Neural cell (in vitro differentiated cells): ENCODE data around the gene SH3PXD2A. TPM values are rescaled to one million over a fixed set of nuclear protein-coding genes. Genes with fewer than 3 reads are reported as not detected.

Source experiments
- H2AFZ ChIP-seq: fragments of 200-600, 300-800 bp; sonication (generic), shearing (Covaris generic); 2 replicates; pipeline ENCODE4 v1.6.0; 2014; ENCODE audit warnings: low read depth, mild to moderate bottlenecking, antibody characterized with exemption, low read length, moderate library complexity
- H3F3A ChIP-seq: fragments of 200-600 bp; shearing (Covaris generic); 2 replicates; pipeline ENCODE4 v1.6.1; 2016; ENCODE audit warnings: mild to moderate bottlenecking, moderate library complexity, mixed read lengths, antibody characterized with exemption, low read length; ENCODE audit not compliant: insufficient read depth, poor library complexity, severe bottlenecking
- H3K27ac ChIP-seq: fragments of 200-600, 300-800 bp; sonication (generic), shearing (Covaris generic); 2 replicates; pipeline ENCODE4 v1.5.1; 2014; ENCODE audit warnings: mild to moderate bottlenecking, low read length, moderate library complexity
- H3K27me3 ChIP-seq: fragments of 300-800, 200-600 bp; sonication (generic), shearing (Covaris generic); 2 replicates; pipeline ENCODE4 v1.6.0; 2014; ENCODE audit warnings: mild to moderate bottlenecking, low read depth, low read length, moderate library complexity; ENCODE audit not compliant: insufficient read depth
- H3K36me3 ChIP-seq: fragments of 300-800, 200-600 bp; sonication (generic), shearing (Covaris generic); 2 replicates; pipeline ENCODE4 v1.5.1; 2014; ENCODE audit warnings: mild to moderate bottlenecking, antibody characterized with exemption, low read length, moderate library complexity; ENCODE audit not compliant: insufficient read depth
- H3K4me2 ChIP-seq: fragments of 300-800, 200-600 bp; sonication (generic), shearing (Covaris generic); 2 replicates; pipeline ENCODE4 v1.6.0; 2014; ENCODE audit warnings: mild to moderate bottlenecking, low read length
- H3K4me3 ChIP-seq: fragments of 300-800, 200-600 bp; sonication (generic), shearing (Covaris generic); 2 replicates; pipeline ENCODE4 v1.5.1; 2014; ENCODE audit warnings: mild to moderate bottlenecking, low read length, moderate library complexity
- H3K79me2 ChIP-seq: fragments of 200-600 bp; shearing (Covaris generic); replicated peaks from 2 replicates; pipeline ENCODE4 v1.6.0; 2014; ENCODE audit warnings: mild to moderate bottlenecking, low read length, moderate library complexity; ENCODE audit not compliant: insufficient read depth
- H3K9ac ChIP-seq: fragments of 300-800, 200-600 bp; sonication (generic), shearing (Covaris generic); 2 replicates; pipeline ENCODE4 v1.6.1; 2016; ENCODE audit warnings: mild to moderate bottlenecking, low read length, mixed read lengths
- H3K9me2 ChIP-seq: fragments of 200-600 bp; shearing (Covaris generic); 2 replicates; pipeline ENCODE4 v1.6.1; 2016; ENCODE audit warnings: mild to moderate bottlenecking, low read length, mixed read lengths; ENCODE audit not compliant: insufficient read depth
- H3K9me3 ChIP-seq: fragments of 200-600, 300-800 bp; sonication (generic), shearing (Covaris generic); 2 replicates; pipeline ENCODE4 v1.6.1; 2016; ENCODE audit warnings: mild to moderate bottlenecking, mixed run types, low read length, moderate library complexity, mixed read lengths
- H4K20me1 ChIP-seq: fragments of 200-600 bp; shearing (Covaris generic); 2 replicates; pipeline ENCODE4 v1.6.1; 2016; ENCODE audit warnings: mild to moderate bottlenecking, mixed run types; ENCODE audit not compliant: insufficient read depth
- EP300 ChIP-seq: fragments of 450-650 bp; conservative IDR thresholded peaks from 2 replicates; pipeline ENCODE4 v1.6.1; 2014; ENCODE audit warnings: antibody characterized with exemption, mild to moderate bottlenecking, moderate library complexity; ENCODE audit not compliant: poor library complexity, severe bottlenecking
- EZH2 ChIP-seq: fragments of 200-600, 300-800 bp; shearing (Covaris generic), sonication (generic); IDR thresholded peaks from 2 replicates; pipeline ENCODE4 v1.6.1; 2014; ENCODE audit warnings: antibody characterized with exemption, low read length, borderline replicate concordance, mild to moderate bottlenecking; ENCODE audit not compliant: insufficient read depth, poor library complexity, severe bottlenecking
- MXI1 ChIP-seq: fragments of 450-650 bp; conservative IDR thresholded peaks from 2 replicates; pipeline ENCODE4 v1.6.1; 2014; ENCODE audit warnings: antibody characterized with exemption, mild to moderate bottlenecking; ENCODE audit not compliant: poor library complexity, severe bottlenecking
- POLR2AphosphoS5 ChIP-seq: IDR thresholded peaks from 2 replicates; pipeline ENCODE4 v1.6.1; 2012
- RAD21 ChIP-seq: fragments of 450-650 bp; conservative IDR thresholded peaks from 2 replicates; pipeline ENCODE4 v1.6.1; 2014; ENCODE audit warnings: antibody characterized with exemption, mild to moderate bottlenecking, moderate library complexity
- REST ChIP-seq: IDR thresholded peaks from 2 replicates; pipeline ENCODE4 v1.6.1; 2012; ENCODE audit warnings: borderline replicate concordance
- SMC3 ChIP-seq: fragments of 450-650 bp; conservative IDR thresholded peaks from 2 replicates; pipeline ENCODE4 v1.6.1; 2014; ENCODE audit warnings: antibody characterized with exemption, mild to moderate bottlenecking, moderate library complexity; ENCODE audit not compliant: poor library complexity
- TAF1 ChIP-seq: IDR thresholded peaks from 2 replicates; pipeline ENCODE4 v1.6.1; 2012; ENCODE audit warnings: low read depth
- polyA plus RNA-seq: library from polyadenylated mRNA; depleted of rRNA; stranded (reverse); fragments of >200 nt; gene quantifications from 2 replicates; pipeline ENCODE4 v1.2.3, GENCODE V29; 2014
- TF ChIP-seq, protein P1 (sequence below): fragments of 450-650 bp; IDR thresholded peaks from 2 replicates; pipeline ENCODE4 v1.5.1; 2014; ENCODE audit warnings: antibody characterized with exemption, mild to moderate bottlenecking, moderate library complexity; ENCODE audit not compliant: poor library complexity, severe bottlenecking

SH3PXD2A gene
- polyA plus RNA-seq, 1 donor from 2014 or later: 5.2 TPM

- H3K9me2 ChIP-seq: no peaks in the 10 kb centered on the region
- TF ChIP-seq, protein P1, sequence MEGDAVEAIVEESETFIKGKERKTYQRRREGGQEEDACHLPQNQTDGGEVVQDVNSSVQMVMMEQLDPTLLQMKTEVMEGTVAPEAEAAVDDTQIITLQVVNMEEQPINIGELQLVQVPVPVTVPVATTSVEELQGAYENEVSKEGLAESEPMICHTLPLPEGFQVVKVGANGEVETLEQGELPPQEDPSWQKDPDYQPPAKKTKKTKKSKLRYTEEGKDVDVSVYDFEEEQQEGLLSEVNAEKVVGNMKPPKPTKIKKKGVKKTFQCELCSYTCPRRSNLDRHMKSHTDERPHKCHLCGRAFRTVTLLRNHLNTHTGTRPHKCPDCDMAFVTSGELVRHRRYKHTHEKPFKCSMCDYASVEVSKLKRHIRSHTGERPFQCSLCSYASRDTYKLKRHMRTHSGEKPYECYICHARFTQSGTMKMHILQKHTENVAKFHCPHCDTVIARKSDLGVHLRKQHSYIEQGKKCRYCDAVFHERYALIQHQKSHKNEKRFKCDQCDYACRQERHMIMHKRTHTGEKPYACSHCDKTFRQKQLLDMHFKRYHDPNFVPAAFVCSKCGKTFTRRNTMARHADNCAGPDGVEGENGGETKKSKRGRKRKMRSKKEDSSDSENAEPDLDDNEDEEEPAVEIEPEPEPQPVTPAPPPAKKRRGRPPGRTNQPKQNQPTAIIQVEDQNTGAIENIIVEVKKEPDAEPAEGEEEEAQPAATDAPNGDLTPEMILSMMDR: peak; percentile 48
- TF ChIP-seq EP300: no peak
- H3K4me2 ChIP-seq: no peak overlapping the region
- H4K20me1 ChIP-seq: no peaks in the 10 kb centered on the region
- no peaks in the 10 kb centered on the region for H3F3A ChIP-seq
- H3K27ac ChIP-seq: no peak overlapping the region
- no peaks in the 10 kb centered on the region for H3K79me2 ChIP-seq
- H3K36me3 ChIP-seq: no peaks in the 10 kb centered on the region
- H3K27me3 ChIP-seq: no peaks in the 10 kb centered on the region
- H2AFZ ChIP-seq: no peak overlapping the region
- H3K4me3 ChIP-seq: no peak overlapping the region
- H3K9me3 ChIP-seq: no peaks in the 10 kb centered on the region
- no peak overlapping the region for H3K9ac ChIP-seq
Measured at GRCh38 chr10:103752680-103753248, 102.6 kb downstream of the SH3PXD2A start.

DNA sequence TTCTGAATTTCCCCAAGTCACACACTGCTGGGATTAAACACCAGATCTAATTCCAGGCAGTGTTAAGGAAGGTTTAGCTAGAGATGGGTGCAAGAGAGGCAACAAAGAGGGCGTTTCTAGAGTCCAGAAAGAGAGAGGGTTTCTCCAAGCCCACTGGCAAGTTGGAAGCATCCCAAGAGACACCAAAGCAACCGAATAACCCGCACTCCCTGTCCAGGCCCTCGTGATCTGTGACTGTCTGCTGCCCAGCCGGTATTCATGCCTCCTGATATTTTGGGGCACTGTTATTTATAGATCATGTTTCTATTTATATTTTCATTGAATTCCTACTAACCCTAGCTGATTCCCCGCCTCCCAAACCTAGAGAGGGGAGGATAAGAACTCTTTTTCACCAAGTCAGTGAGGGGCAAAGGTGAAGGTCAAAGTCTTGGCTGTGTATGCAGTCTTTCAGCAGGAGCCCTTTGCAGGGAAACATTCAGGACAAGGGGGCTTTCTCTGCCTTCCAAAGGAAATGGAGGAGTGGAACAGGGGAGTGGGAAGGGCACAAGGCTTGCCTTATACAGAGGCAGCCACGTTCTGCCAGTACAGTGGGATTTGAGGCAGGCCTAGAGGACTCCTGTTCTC is 103.6 kb downstream of the SH3PXD2A start:
- Histone ChIP-seq H3K9me2 (no peaks in the 10 kb centered on the region), H2AFZ (no peak overlapping the region), H3K79me2 (no peaks in the 10 kb centered on the region), H3K9me3 (no peaks in the 10 kb centered on the region), H3K27me3 (no peaks in the 10 kb centered on the region), H3K27ac (no peak overlapping the region), H3K36me3 (no peaks in the 10 kb centered on the region), H3K9ac (no peak overlapping the region), H4K20me1 (no peaks in the 10 kb centered on the region), H3K4me2 (no peak overlapping the region), H3F3A (no peaks in the 10 kb centered on the region), H3K4me3 (no peak overlapping the region)
- TF ChIP-seq, protein P1: no peak
- TF ChIP-seq TAF1 (no peak), EZH2 (no peak), POLR2AphosphoS5 (no peak), REST (no peak), RAD21 (no peak), EP300 (no peak), SMC3 (no peak), MXI1 (no peak)
